HG03520 (cell line): Measurements from ENCODE around the gene NIN.

Experiments used
- ATAC-seq: cut with Tn5 transposase; IDR thresholded peaks from one replicate; pipeline ENCODE4 v1.9.1; 2021; ENCODE audit warnings: mild to moderate bottlenecking, moderate library complexity; ENCODE audit not compliant: unreplicated experiment

The NIN gene

GRCh38 chr14:50792051-50792477 is 38.9 kb downstream of the NIN start:
- no peak for ATAC-seq

GRCh38 chr14:50791201-50791600 is 39.8 kb downstream of the NIN start:
- ATAC-seq: no peak

- ATAC-seq: no peak
Observed at GRCh38 chr14:50790589-50790988, 40.4 kb downstream of the NIN start.

GRCh38 chr14:50786751-50787464 is 44.1 kb downstream of the NIN start:
- ATAC-seq: no peak

- ATAC-seq: no peak
Observed at GRCh38 chr14:50785457-50786063, 45.4 kb downstream of the NIN start.

- no peak for ATAC-seq
Observed at GRCh38 chr14:50784683-50785456, 46.1 kb downstream of the NIN start.

GRCh38 chr14:50783563-50783962 is 47.4 kb downstream of the NIN start:
- no peak for ATAC-seq

- no peak for ATAC-seq
Observed at GRCh38 chr14:50780393-50780792, 50.6 kb downstream of the NIN start.

- no peak for ATAC-seq
Observed at GRCh38 chr14:50778721-50779483, 52.1 kb downstream of the NIN start.

GRCh38 chr14:50776522-50776921 is 54.4 kb downstream of the NIN start:
- ATAC-seq: no peak

GRCh38 chr14:50775357-50775756 is 55.6 kb downstream of the NIN start:
- no peak for ATAC-seq

GRCh38 chr14:50774542-50775267 is 56.3 kb downstream of the NIN start:
- no peak for ATAC-seq

- ATAC-seq: no peak
Observed at GRCh38 chr14:50773632-50774541, 57.1 kb downstream of the NIN start.

GRCh38 chr14:50772412-50772811 is 58.5 kb downstream of the NIN start:
- ATAC-seq: no peak

GRCh38 chr14:50770586-50770985 is 60.4 kb downstream of the NIN start:
- ATAC-seq: no peak

- ATAC-seq: no peak
Observed at GRCh38 chr14:50769863-50770500, 61.0 kb downstream of the NIN start.

GRCh38 chr14:50768680-50769079 is 62.3 kb downstream of the NIN start:
- no peak for ATAC-seq

GRCh38 chr14:50766338-50766886 is 64.5 kb downstream of the NIN start:
- ATAC-seq: no peak
